Stimulated activated CD8-positive, alpha-beta memory T cell treated with anti-CD3 and anti-CD28 coated beads, Interleukin-2, amount 100 ng/mL, for 1 hour (primary cell): ENCODE measurements around the gene MGRN1.
A peak's percentile ranks its signal among the peaks of the same experiment; 100 is the strongest.

Source experiments
- DNase-seq, 2 donors: peaks; one replicate each; pipeline ENCODE4 v3.0.0-alpha.2; 2020; ENCODE audit warnings: low read depth in 2 of 2

Gene MGRN1

GRCh38 chr16:4624827-4625559 lies 367 bp downstream of the MGRN1 start:
- peak; percentile 38 to 48 for DNase-seq

GRCh38 chr16:4625560-4626159 lies 1.0 kb downstream of the MGRN1 start:
- no peak for DNase-seq

GRCh38 chr16:4626396-4626795 lies 1.8 kb downstream of the MGRN1 start:
- no peak for DNase-seq

GRCh38 chr16:4628283-4628682 lies 3.7 kb downstream of the MGRN1 start:
- DNase-seq = no peak

- DNase-seq = no peak
These were observed 6.8 kb downstream of the MGRN1 start for GRCh38 chr16:4631444-4631843.

GRCh38 chr16:4633910-4634635 lies 9.4 kb downstream of the MGRN1 start:
- DNase-seq = no peak

GRCh38 chr16:4634768-4635167 lies 10.1 kb downstream of the MGRN1 start:
- DNase-seq = no peak

GRCh38 chr16:4636196-4636595 lies 11.6 kb downstream of the MGRN1 start:
- no peak for DNase-seq

- no peak for DNase-seq
These were observed 13.0 kb downstream of the MGRN1 start for GRCh38 chr16:4637501-4638166.

GRCh38 chr16:4639899-4640509 lies 15.4 kb downstream of the MGRN1 start:
- no peak for DNase-seq

GRCh38 chr16:4640572-4641305 lies 16.1 kb downstream of the MGRN1 start:
- no peak for DNase-seq

GRCh38 chr16:4641306-4641687 lies 16.7 kb downstream of the MGRN1 start:
- DNase-seq = no peak

GRCh38 chr16:4641895-4642294 lies 17.3 kb downstream of the MGRN1 start:
- no peak for DNase-seq

- DNase-seq = no peak
These were observed 22.4 kb downstream of the MGRN1 start for GRCh38 chr16:4646773-4647643.

- no peak for DNase-seq
These were observed 23.0 kb downstream of the MGRN1 start for GRCh38 chr16:4647644-4647980.

- DNase-seq = no peak
These were observed 24.3 kb downstream of the MGRN1 start for GRCh38 chr16:4648917-4649316.

GRCh38 chr16:4649744-4650442 lies 25.3 kb downstream of the MGRN1 start:
- no peak for DNase-seq

GRCh38 chr16:4650443-4651074 lies 25.9 kb downstream of the MGRN1 start:
- peak; percentile 29 to 58 for DNase-seq

- no peak for DNase-seq
These were observed 27.2 kb downstream of the MGRN1 start for GRCh38 chr16:4651827-4652226.
